HG02588 (cell line): ENCODE measurements around the gene LNP1.
"Not testable (repeated sequence)": the region's sequence is repeated elsewhere in the genome, so short reads cannot be mapped to it uniquely, and the experiment has no call there.

Experiments
- ATAC-seq: cut with Tn5 transposase; IDR thresholded peaks from one replicate; pipeline ENCODE4 v1.9.1; 2021; ENCODE audit warnings: mild to moderate bottlenecking, moderate library complexity; ENCODE audit not compliant: unreplicated experiment

LNP1 gene

DNA sequence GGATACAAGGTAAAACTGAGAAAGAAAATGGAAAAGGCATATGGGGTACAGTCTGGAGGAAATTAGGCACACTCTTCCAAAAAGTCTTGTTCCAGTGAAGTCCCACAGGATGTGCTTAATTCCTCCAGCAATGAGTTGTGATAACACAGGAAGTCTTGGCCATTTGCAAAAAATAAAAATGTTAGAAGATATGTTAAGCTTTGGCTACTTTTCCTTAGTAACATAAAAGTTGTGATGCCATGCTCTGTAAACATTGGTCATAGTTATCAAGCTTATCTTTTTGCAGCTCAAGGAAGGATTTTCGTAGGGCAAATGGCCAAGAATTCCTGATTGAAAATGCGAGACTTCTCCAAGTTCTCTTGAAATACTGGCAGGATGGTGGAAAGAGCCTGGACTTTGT, 26.4 kb downstream of the LNP1 start:
- no peak for ATAC-seq

DNA sequence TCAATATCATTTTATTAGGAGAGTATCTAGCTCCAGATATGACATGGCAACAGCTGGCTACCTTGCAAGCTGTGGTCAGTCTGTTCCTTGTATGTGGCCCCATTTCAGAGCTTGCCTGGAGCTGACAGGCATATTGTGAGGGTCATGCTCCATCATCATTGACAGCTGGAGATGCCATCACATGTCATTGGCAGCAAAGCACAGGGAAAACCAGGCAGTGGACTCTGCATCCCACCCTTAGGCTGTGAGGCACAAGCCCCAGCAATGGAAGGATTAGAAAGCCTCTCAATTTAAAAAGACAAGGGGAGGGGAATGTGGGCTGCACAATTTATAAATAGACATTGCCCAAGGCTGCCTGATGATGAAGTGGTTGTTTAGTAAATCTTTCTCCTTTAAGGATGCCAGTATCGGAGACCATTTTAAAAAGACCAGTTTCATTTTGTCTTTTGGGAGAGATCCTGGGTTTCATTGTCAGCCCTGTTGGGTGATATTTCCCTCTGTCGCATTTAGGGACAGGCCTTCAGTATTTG, 27.9 kb downstream of the LNP1 start:
- no peak for ATAC-seq

- no peak for ATAC-seq
Observed at GRCh38 chr3:100436951-100437350, 35.6 kb downstream of the LNP1 start.

GRCh38 chr3:100437721-100438622, 36.6 kb downstream of the LNP1 start:
- no peak for ATAC-seq

DNA sequence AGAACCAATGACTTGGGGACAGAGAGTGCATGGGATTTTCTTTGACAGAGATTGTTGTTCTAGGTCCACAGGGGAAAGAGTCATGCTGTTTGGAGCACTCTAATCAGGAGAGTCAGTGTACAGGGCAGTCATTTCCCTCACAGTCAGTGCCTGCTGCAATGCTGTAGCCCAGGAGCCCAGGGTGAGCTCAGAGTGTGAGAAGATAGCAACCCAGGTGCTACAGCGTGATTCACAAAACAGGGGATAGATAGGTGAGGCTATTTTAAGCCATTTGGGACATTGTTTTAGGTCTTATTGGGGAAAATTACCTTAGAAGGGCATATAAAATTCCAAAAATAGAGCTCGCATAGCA, 37.3 kb downstream of the LNP1 start:
- no peak for ATAC-seq

- no peak for ATAC-seq
Observed at GRCh38 chr3:100440895-100441294, 39.6 kb downstream of the LNP1 start.

- no peak for ATAC-seq
Observed at GRCh38 chr3:100443690-100444089, 42.4 kb downstream of the LNP1 start.

DNA sequence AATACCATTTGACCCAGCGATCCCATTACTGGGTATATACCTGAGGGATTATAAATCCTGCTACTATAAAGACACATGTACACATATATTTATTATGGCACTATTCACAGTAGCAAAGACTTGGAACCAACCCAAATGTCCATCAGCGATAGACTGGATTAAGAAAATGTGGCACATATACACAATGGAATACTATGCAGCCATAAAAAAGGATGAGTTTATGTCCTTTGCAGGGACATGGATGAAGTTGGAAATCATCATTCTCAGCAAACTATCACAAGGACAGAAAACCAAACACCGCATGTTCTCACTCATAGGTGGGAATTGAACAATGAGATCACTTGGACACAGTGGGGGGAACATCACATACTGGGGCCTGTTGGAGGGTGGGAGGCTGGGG, 45.7 kb downstream of the LNP1 start:
- ATAC-seq = not testable (repeated sequence)

- no peak for ATAC-seq
Observed at GRCh38 chr3:100448079-100448478, 46.7 kb downstream of the LNP1 start.

DNA sequence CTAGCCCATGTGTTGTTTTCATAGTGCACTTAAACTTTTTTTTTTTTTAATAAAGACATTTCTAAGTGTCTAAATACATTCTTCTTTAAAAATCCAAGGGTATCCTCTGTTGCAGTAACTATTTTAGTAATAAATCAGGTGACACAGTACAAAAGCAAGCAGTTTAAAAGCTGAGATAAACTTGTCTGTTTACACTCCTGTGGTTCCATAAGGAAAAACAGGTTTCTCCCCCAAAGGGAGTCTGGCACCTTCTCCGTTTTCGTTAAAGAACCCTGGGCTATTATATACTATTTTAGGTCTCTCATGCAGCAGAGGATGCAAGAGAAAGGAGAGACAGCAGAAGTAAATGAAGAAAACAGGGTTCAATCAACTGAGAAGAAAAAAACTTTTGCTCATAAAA, 47.9 kb downstream of the LNP1 start:
- ATAC-seq = no peak

- no peak for ATAC-seq
Observed at GRCh38 chr3:100454677-100455076, 53.3 kb downstream of the LNP1 start.

DNA sequence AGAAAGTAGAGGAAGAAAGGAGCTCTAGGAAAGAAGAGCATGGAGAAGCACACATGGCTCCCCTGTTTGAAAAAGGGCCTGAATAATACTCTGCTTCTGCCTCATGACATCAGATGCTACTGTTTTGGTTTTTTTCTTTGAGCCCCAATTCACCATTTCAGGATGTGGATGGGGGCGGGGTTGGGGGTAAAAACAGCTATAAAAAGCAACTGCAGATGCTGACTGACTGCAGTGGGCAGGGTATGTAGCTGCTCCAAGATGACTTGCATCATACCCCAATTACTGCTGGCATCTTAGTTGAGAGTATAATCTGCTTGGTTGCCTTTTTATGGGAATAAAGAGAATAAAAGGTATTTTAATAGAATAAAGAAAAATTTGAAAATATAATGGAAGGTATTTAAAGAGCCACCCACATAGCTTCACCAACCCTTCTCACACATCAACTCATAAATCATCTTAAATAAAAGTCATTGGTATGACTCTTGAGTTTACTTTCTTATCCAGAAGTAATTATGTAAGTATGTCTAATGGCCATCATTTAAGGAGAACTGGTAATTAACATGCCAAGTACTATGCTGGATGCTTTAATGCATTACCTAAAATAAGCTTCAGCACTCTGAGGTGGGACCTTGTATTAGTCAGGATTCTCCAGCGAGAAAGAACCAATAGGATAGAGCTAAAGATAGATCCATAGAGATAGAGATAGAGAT, 54.7 kb downstream of the LNP1 start:
- ATAC-seq = no peak

DNA sequence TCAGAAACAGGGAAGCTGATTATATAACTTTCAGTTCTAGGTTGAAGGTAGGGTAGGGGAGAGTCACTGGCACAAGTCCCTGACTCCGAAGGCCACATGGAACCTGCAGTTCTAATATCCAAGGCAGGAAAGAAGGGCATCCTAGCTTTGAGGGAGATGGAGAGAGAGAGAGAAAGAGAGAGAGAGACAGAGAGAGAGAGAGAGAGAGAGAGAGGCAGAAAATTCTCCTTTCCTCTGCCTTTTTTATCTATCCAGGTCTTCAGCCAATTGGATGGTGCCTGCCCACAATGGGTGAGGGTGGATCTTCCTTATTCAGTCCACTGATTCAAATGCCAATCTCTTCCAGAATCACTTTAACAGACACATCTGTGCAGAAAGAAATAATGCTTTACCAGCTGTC, 55.4 kb downstream of the LNP1 start:
- ATAC-seq = no peak

DNA sequence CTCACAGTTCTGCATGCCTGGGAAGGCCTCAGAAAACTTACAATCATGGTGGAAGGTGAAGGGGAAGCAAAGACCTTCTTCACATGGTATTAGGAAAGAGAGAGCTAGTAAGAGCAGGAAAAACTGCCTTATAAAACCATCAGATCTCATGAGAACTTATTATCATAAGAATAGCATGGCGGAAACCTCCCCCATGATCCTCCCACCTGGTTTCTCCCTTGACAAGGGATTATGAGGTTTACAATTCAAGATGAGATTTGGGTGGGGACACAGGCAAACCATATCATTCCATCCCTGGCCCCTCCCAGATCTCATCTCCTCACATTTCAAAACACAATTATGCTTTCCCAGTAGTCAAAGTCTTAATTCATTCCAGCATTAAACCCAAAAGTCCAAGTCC, 56.5 kb downstream of the LNP1 start:
- no peak for ATAC-seq

- ATAC-seq = no peak
Observed at GRCh38 chr3:100458814-100459213, 57.5 kb downstream of the LNP1 start.

DNA sequence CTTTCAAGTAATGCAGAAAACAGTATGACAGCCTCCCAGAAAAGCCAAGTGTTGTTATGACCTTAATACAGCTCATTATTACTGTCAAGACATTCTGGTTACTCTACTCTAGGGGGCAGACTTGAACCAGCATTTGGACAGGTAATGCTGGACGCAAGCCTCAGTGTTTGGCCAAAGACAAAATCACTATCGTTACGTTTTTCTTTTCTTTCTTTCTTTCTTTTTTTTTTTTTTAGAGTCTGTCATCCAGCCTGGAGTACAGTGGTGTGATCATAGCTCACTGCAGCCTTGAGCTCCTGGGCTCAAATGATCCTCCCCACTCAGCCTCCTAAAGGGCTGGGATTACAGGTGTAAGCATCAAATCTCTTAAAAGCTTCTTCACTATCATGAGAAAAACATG, 61.7 kb downstream of the LNP1 start:
- peak; percentile 84 for ATAC-seq

DNA sequence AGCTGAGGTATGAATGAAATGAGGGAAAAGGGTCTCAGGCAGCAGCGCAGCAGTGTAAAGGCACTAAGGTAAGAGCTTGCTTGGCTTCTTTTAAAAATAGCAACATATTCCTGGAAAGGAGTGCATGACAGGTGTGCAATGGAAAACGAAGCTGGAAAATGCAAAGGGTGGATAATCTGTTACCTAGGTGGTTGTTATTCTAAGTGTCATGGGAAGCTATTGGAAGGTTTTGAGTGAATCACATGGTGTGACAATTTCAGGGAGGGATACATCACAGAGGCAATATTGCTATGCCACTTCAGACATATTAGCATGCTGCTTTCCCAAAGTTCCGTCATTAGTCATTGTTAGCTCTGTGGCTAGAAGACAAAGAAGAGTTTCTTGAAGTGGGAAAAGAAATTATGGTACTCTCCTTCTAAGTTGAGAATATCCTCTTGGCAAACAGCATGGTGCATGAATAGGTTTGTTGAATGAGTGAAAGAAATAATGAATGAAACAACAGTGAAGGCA, 62.4 kb downstream of the LNP1 start:
- no peak for ATAC-seq

DNA sequence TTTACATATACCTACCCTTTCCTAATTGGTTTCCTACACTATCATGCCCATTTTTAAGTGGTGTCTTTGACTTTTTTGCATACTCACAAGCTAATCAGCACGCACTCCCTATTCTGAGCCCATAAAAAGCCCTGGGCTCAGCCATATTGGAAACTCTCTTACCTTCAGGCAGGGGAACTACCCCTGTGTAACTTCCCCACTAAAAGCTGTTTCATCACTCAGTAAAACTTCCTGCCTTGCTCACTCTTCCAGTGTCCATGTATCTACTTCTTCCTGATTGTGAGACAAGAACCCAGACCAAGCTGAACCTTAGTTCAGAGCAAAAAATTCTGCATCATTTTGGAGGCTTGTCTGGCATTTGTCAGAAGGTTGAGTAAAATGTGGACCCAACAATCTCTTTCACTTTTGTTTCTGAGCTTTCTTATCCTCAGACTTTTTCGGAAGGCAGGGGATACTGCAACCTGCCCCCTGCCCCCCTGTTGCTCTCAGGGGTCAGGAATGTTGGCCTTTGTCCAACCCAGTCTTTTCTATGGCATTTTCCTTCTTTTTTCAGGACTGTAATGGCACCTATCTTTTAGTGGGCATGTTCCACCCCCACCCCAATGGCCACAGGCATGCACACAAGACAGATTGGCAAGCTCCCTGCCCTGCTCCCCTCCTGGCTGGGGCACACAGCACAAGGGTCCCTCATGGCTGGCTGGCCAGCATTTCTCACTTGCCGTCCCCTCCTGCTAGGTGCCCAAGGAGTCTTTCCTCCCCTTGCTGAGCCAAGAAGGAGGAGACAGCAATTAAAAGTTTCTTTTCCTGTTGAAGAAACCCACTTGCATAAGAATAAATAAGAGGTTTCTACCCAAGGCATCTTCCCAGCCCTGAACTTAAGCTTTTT, 64.8 kb downstream of the LNP1 start:
- ATAC-seq = peak; percentile 58

DNA sequence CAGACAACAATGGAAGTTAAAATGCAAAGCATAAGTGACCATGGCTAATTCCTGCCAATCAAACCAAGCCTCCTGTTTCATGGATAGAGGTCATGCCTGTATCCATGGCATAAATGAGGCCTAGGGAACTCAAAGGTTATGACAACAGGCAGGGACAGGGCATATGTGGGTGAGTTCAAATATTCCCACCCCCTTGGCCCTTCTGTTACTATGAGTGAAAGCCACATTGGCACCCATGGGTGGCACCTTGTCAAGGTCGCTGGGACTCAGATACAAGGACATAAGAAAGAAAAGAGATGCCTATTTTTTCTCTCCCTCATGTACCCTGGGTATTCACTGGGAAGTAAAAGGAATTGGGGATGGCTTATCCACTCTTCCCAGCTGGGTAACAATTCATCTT, 65.8 kb downstream of the LNP1 start:
- no peak for ATAC-seq

GRCh38 chr3:100468676-100469075, 67.3 kb downstream of the LNP1 start:
- ATAC-seq = no peak

DNA sequence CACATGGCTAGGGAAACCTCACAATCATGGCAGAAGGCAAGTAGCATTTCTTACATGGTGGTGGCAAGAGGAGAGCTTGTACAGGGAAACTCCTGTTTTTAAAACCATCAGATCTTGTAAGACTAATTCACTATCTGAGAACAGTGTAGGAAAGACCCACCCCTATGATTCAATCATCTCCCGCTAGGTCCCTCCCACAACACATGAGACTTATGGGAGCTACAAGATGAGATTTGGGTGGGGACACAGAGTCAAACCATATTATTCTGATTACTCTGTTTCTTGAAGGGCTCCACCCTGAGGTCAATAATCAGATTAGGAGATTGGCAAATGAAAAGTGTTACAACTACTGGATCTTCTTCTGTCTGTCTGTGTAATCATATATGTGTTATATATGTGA, 69.6 kb downstream of the LNP1 start:
- no peak for ATAC-seq
